ENCODE data around the gene FBRSL1.

Gene FBRSL1

DNA sequence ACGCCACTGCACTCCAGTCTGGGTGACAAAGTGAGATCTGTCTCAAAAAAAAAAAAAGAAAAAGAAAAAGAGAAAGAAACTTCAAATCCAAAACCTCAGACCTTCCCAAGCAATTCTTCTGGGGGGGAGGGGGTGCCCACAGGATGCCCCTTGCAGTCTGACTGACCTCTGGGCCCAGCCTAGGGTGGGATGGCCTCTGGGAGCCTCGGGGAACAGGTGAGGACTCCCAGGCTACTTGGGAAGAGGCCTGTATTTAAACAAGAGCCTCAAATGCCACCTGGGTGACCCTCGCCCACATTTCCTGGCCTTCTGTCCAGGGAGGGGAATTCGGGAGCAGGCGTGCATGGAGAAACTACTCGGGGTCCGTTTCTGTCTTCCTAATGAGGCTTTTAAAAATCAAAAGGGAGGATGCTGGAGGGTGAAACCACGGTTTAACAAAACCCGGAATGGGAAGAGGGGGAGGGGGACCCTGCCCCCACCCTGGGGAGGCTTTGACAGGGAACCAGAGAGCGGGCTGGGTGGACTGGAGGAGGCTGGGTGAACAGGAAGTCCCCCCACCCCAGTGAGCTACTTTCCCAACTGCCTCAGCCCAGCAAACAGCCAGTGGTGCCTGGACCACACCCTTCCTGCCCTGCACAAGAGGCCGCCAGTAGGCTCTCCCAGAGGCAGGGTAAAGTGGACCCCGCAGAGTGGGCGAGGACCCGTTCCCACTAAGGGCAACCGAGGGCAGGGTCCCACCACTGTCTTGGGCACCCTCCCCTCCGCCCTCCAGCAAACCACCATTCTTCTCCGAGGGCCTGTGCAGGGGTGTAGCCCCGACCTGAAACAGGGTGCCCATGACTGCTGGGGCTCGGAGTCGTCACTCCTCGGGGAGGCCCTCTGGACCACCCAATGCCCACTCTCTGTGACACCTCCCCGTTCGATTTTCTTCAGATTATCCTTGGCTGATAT lies 1.5 kb upstream of the FBRSL1 start:
- TF ChIP-seq, protein P1, sequence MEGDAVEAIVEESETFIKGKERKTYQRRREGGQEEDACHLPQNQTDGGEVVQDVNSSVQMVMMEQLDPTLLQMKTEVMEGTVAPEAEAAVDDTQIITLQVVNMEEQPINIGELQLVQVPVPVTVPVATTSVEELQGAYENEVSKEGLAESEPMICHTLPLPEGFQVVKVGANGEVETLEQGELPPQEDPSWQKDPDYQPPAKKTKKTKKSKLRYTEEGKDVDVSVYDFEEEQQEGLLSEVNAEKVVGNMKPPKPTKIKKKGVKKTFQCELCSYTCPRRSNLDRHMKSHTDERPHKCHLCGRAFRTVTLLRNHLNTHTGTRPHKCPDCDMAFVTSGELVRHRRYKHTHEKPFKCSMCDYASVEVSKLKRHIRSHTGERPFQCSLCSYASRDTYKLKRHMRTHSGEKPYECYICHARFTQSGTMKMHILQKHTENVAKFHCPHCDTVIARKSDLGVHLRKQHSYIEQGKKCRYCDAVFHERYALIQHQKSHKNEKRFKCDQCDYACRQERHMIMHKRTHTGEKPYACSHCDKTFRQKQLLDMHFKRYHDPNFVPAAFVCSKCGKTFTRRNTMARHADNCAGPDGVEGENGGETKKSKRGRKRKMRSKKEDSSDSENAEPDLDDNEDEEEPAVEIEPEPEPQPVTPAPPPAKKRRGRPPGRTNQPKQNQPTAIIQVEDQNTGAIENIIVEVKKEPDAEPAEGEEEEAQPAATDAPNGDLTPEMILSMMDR (IDR thresholded peaks at IDR 0.05; ENCODE audit: control insufficient read depth, insufficient read depth, low read depth, low read length, missing control alignments), result no peak
- no peak overlapping the region for H3K4me3 ChIP-seq (ENCODE audit: control insufficient read depth, low read depth, low read length)
- no peak for DNase-seq (ENCODE audit: low read depth)

DNA sequence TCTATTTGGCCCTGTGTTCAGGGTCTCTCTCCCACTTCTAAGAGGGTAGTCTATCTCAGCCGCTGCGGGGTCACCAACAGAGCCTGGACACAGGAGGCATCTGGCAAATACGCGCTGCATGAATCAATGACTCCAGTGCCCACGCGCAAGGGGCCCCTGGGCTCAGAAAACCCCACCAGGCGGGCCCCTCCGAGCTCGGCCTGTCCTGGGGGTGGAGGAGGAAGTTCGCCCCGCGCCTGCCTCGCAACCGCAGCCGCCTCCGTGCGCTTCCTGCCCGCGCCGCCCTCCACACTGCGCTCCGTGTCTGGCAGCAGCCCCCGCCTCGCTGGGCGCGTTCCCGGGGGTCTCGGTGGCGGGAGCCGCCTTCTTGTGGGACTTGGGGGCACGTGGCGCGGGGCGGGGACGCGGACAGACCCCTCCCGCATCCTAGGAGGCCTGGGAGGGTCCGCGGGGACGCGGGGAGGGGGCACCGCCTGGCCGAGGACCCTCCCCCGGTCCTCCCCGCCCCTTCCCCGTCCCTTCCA lies 811 bp upstream of the FBRSL1 start:
- H3K4me3 ChIP-seq (ENCODE audit: control insufficient read depth, low read depth, low read length), result peak overlapping the region; percentile 23
- TF ChIP-seq, protein P1 (IDR thresholded peaks at IDR 0.05; ENCODE audit: control insufficient read depth, insufficient read depth, low read depth, low read length, missing control alignments), result no peak
- no peak for DNase-seq (ENCODE audit: low read depth)

DNA sequence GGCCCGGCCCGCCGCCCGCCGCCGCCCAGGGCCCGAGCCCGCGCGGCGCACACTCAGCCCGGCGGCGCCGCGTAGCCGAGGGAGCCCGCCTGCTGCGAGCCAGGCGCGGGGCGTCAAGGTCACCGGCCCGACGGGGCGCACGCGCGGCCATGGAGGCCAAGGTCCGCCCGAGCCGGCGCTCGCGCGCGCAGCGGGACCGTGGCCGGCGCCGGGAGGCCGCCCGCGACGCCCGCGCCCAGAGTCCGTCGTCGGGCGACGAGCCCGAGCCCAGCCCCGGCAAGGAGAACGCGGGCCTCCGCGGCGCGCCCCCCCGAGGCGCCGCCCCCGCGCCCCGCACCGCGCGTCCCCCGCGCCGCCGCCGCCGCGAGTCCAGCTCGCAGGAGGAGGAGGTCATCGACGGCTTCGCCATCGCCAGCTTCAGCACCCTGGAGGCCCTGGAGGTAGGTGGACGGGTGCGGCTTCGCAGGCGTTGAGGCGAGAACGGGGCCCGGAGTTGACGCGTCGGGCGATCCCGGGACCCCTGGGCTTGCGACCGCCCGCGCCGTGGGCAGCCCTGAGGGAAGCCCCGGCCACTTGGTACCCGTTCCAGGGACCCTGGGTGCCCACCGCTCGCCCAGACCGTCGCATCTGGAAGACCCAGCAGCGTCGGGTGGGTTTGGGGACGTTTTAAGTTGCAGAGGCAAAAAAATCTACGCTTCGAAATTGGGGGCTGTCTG lies 629 bp downstream of the FBRSL1 start:
- H3K4me3 ChIP-seq (ENCODE audit: control insufficient read depth, low read depth, low read length), result peak overlapping the region; percentile 66
- DNase-seq (ENCODE audit: low read depth), result no peak
- TF ChIP-seq, protein P1 (IDR thresholded peaks at IDR 0.05; ENCODE audit: control insufficient read depth, insufficient read depth, low read depth, low read length, missing control alignments), result no peak

DNA sequence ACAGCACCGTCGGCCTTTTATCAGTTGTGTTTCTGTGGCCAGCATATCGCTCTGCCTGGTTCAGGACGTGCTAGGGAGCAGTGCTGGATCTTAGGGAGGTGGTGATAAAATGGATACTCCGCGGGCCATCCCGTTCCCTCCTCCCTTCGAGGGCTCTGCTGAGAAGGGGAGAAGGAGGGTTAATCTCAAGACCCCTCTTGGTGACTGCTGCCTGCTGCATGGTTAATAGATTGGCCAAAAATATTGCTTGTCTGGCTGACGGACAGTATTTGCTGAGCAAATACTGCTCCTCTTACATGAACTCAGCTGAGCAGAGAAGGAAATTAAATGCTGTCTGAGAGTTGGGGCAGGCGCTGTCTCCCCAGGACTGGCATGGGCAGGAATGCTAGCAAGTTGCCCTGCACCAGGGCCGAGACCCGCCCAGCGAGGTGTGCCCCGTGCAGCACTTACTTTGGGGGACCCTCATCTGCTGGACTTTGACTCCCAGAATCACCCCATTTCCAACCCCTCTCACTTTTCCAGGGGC lies 1.2 kb downstream of the FBRSL1 start:
- H3K4me3 ChIP-seq (ENCODE audit: control insufficient read depth, low read depth, low read length), result peak overlapping the region; percentile 66
- TF ChIP-seq, protein P1 (IDR thresholded peaks at IDR 0.05; ENCODE audit: control insufficient read depth, insufficient read depth, low read depth, low read length, missing control alignments), result no peak
- no peak for DNase-seq (ENCODE audit: low read depth)

DNA sequence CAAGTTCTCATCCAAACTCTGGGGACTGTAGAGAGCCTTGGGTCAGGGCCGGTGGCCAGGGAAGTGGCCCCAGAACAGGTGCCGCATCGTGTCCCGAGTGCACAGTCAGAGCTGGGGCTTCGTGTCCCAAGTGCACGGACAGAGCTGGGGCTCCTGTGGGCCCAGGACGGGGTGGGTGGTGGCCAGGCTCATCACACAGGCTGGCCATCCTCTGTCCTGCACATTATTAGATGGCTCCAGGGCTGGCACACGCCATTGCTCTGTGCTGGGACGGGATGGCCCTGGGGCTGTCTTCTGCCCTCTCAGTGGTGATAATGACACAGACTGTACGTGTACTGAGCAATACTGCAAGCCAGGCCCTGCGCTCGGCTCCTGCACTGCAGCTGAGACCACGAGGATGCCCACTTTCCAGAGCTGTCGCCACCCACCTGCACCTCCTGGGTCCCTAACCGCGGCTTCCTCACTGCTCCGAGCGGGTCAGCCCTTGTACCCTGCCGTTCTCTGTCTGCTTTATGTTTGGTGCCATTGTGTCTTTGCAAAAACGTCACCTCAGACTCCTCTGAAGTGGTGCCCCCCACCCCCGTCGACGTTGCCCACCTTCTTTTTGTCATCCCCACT lies 1.9 kb downstream of the FBRSL1 start:
- TF ChIP-seq, protein P1 (IDR thresholded peaks at IDR 0.05; ENCODE audit: control insufficient read depth, insufficient read depth, low read depth, low read length, missing control alignments), result no peak
- no peak for DNase-seq (ENCODE audit: low read depth)
- H3K4me3 ChIP-seq (ENCODE audit: control insufficient read depth, low read depth, low read length), result peak overlapping the region; percentile 66

DNA sequence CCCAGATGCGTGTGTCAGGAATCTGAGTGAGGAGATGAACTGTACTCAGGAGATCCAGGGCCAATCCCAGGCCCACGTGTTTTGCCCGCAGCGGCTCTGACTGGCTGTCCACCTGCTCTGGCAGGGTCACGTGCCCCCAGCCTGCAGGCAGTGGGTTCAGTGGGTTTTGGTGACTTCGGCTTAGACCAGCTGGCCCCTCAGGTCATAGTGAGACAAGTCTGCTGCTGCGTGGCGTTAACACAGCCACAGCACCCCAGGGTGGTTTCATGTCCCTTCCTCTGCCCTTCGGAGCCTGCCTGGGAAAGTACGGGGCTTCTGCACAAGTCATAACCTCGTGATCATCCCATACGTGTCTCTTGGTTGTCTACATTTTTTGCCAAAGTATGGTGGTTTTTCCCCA lies 2.6 kb downstream of the FBRSL1 start:
- no peak overlapping the region for H3K4me3 ChIP-seq (ENCODE audit: control insufficient read depth, low read depth, low read length)
- TF ChIP-seq, protein P1 (IDR thresholded peaks at IDR 0.05; ENCODE audit: control insufficient read depth, insufficient read depth, low read depth, low read length, missing control alignments), result no peak
- no peak for DNase-seq (ENCODE audit: low read depth)
